Nephron (organoid): ENCODE results near the gene CSF1R.

Experiments used
- H3K27ac Mint-ChIP-seq, 3 experiments: 2 replicates each; pipeline ENCODE4 v1.8.0; 2020; ENCODE audit warnings: mixed read lengths in 3 of 3, mild to moderate bottlenecking in 2 of 3, moderate library complexity in 1 of 3
- H3K27me3 Mint-ChIP-seq: 2 replicates; pipeline ENCODE4 v1.8.0; 2021; ENCODE audit warnings: low read depth, mild to moderate bottlenecking, moderate library complexity, mixed read lengths
- H3K36me3 Mint-ChIP-seq: 2 replicates; pipeline ENCODE4 v1.8.0; 2020; ENCODE audit warnings: low read depth, mixed read lengths
- H3K4me1 Mint-ChIP-seq: 2 replicates; pipeline ENCODE4 v1.8.0; 2020; ENCODE audit warnings: mixed read lengths
- H3K4me3 Mint-ChIP-seq, 3 experiments: 2 replicates each; pipeline ENCODE4 v1.8.0; 2020; ENCODE audit warnings: mild to moderate bottlenecking in 3 of 3, mixed read lengths in 3 of 3, moderate library complexity in 2 of 3
- H3K9me3 Mint-ChIP-seq: 2 replicates; pipeline ENCODE4 v1.8.0; 2020; ENCODE audit warnings: mixed read lengths
- TF ChIP-seq, protein P1 (sequence below), 3 experiments: fragments of 200-600 bp; sonication (generic); IDR thresholded peaks; one replicate each; pipeline ENCODE4 v1.5.0; 2021; ENCODE audit warnings: antibody characterized with exemption in 3 of 3; ENCODE audit not compliant: unreplicated experiment in 3 of 3

The CSF1R gene

DNA sequence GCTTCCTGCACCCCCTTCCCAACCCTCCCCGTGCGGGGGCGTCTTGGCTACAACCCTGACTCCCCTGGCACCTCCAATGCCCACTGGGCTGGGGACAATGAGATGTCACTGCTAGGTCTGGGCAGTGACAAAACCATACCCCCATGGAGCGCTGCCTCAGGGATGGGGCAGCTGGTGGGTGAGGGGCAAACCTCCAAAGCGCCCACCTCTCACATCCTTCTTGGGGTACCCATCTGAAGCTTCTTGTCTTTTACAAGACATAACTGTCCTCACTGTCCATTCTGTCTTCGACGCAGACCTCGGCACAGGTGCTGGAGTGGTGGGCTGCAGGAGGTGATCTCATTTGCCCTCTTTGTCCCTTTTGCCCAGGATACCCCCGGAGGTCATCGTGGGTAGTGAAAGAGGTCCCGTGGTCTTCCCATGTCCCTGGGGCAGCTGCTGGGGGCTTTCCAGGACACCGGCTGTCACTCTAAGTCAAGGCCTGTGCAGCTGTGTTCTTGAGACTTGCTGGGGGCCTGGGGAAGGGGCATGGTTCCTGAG, 27.8 kb upstream of the CSF1R start:
- Mint-ChIP-seq H3K27me3 (peaks cover 5% of the 10 kb centered on the region), H3K4me1 (peaks cover 34% of the 10 kb centered on the region), H3K4me3 (no peak overlapping the region), H3K27ac (no peak overlapping the region), H3K36me3 (peaks cover 10% of the 10 kb centered on the region), H3K9me3 (no peaks in the 10 kb centered on the region)
- TF ChIP-seq, protein P1, sequence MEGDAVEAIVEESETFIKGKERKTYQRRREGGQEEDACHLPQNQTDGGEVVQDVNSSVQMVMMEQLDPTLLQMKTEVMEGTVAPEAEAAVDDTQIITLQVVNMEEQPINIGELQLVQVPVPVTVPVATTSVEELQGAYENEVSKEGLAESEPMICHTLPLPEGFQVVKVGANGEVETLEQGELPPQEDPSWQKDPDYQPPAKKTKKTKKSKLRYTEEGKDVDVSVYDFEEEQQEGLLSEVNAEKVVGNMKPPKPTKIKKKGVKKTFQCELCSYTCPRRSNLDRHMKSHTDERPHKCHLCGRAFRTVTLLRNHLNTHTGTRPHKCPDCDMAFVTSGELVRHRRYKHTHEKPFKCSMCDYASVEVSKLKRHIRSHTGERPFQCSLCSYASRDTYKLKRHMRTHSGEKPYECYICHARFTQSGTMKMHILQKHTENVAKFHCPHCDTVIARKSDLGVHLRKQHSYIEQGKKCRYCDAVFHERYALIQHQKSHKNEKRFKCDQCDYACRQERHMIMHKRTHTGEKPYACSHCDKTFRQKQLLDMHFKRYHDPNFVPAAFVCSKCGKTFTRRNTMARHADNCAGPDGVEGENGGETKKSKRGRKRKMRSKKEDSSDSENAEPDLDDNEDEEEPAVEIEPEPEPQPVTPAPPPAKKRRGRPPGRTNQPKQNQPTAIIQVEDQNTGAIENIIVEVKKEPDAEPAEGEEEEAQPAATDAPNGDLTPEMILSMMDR (IDR thresholded peaks at IDR 0.05; ENCODE audit: unreplicated experiment in 3 of 3), result no peak

DNA sequence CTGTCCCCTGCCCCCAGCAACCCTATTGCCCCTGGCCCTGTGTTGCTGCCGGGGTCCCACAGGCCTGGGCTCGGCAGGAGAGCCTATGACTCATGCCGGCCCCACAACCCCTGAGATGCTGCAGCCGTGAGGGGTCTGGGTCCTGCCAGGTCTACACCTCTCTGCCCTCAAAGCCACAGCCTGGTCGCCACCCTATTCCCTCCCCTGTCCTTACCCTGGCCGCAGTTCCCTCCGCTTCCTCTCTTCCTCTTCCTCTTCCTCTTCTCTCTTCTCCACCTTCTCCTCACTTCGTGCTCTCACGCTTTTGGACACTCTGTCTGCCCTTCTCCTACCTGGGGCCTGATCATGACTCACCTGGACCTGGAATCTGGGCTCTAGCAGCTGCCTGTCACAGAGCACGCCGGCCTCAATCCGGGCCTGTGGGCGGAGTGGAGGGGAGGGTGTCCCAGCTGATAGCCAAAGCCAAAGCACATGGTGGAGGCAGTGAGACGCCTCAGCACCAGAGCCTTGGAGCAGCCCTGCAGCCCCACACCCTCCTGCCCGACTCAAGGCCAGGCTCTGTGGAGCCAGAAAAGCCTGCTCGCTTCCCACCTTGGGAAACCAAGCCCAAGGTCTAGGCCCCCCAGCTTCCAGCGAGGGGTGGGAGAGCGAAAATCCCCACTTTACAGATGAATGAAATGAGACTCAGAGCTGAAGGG, 26.8 kb upstream of the CSF1R start:
- TF ChIP-seq, protein P1 (IDR thresholded peaks at IDR 0.05; ENCODE audit: unreplicated experiment in 3 of 3), result no peak
- Mint-ChIP-seq H3K36me3 (peaks cover 9% of the 10 kb centered on the region), H3K27me3 (peaks cover 5% of the 10 kb centered on the region), H3K9me3 (no peaks in the 10 kb centered on the region), H3K4me3 (no peak overlapping the region), H3K27ac (no peak overlapping the region), H3K4me1 (peaks cover 36% of the 10 kb centered on the region)

DNA sequence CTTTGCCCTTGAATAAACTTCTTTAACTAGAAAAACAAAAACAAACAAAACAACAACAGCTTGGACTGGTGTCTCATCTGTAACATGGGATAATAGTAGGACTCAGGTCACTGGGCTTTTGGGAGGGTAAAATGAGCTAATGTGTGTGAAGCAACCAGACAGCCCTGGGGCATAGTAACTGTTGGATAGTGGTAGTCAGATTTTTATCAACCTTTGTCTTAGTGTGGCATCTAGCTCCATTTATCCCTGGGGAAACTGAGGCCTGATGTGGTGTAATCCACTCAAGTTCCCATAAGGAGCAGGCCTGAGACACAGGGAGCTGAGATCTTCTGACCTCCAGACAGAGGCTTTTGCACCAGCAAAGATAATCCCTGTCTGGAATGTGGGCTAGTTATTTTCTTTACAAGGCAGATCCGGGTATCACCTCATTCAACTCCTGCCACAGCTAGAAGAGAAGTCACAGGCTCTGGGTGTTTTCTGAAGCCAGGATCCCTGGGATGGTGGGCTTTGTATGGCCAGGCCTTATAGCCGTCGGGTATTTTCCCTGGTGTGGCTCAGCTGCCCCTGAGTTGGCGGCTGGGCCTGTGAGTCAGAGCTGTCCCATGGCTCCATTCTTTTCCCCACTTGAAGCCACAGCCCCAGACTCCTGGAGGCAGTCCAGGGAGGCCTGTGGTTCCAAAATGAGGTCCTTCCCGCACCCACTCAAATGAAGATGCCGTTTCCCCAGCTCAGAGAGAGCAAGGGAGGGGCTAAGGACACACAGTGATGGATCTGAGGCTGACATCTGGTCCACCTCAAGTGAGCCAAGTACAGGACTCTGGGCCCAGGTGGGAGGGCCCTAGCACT, 26.1 kb upstream of the CSF1R start:
- Mint-ChIP-seq H3K36me3 (peaks cover 5% of the 10 kb centered on the region), H3K4me3 (no peak overlapping the region), H3K9me3 (no peaks in the 10 kb centered on the region), H3K27ac (peak overlapping the region; percentile 0 to 15 (median 14)), H3K27me3 (peaks cover 5% of the 10 kb centered on the region), H3K4me1 (peaks cover 42% of the 10 kb centered on the region)
- TF ChIP-seq, protein P1 (IDR thresholded peaks at IDR 0.05; ENCODE audit: unreplicated experiment in 3 of 3), result no peak

DNA sequence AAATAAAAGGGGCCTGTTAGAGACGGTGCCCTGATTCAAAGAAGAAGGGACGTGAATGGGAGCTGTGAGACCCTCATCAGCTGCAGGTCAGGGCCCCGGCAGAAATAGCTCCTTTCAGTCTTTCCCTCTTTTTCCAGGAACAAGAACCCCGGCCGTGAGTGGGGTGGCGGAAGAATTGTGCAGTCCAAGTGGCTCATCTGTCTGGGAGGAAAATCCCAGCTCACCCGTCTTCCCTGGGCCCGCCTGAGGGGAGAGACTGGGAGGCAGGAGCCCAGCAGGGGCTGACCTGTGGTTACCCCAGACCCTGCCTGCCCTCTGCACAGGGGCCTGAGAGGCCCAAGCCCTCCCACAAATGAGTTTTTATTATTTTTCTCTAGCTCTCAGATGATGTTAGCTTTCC, 24.8 kb upstream of the CSF1R start:
- Mint-ChIP-seq H3K4me1 (peaks cover 51% of the 10 kb centered on the region), H3K36me3 (no peaks in the 10 kb centered on the region), H3K9me3 (no peaks in the 10 kb centered on the region), H3K27ac (peak overlapping the region; percentile 14 to 86 (median 54)), H3K4me3 (no peak overlapping the region), H3K27me3 (peaks cover 5% of the 10 kb centered on the region)
- TF ChIP-seq, protein P1 (IDR thresholded peaks at IDR 0.05; ENCODE audit: unreplicated experiment in 3 of 3), result no peak

DNA sequence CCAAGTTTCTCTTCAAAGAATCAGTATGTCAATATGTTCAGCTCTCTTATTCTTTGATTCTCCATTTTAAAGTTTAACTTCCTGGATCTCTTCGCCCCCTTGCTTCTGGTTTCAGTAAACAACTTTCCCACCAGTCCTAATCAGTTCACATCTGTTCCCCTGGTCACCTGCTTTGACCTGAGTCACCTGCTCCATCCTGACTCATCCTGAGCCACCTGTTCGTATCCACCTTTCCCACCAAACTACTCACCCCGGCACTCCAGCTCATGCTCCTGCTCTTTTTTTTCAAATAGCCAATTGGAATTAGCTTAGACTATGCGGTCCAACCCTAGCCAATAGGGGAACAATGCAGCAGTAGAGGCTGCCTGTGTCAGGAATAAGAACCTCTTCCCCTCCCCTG, 23.6 kb upstream of the CSF1R start:
- H3K36me3 Mint-ChIP-seq, result no peaks in the 10 kb centered on the region
- peak overlapping the region; percentile 62 to 72 (median 72) for H3K27ac Mint-ChIP-seq
- H3K9me3 Mint-ChIP-seq, result no peaks in the 10 kb centered on the region
- H3K4me3 Mint-ChIP-seq, result no peak overlapping the region
- peaks cover 51% of the 10 kb centered on the region for H3K4me1 Mint-ChIP-seq
- TF ChIP-seq, protein P1 (IDR thresholded peaks at IDR 0.05; ENCODE audit: unreplicated experiment in 3 of 3), result no peak
- peaks cover 5% of the 10 kb centered on the region for H3K27me3 Mint-ChIP-seq
